ENCODE data around the gene WWC1.

DNA sequence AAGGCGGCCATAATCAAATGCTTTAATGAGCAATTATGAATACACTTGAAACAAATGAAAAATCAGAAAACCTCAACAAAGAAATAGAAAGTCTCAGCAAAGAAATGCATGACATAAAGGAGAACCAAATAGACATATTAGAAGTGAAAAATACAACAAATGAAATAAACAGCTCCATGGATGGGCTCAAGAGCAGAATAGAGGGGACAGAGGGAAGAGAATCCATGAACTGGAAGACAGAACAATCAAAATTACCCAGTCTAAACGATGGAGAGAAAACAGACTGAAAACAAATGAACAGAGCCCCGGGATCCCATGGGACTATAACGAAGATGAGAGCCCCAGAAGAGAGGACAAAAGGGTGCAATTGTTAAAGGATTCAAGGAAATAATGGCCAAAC, 6.6 kb upstream of the WWC1 start:
- TF ChIP-seq, protein P1, sequence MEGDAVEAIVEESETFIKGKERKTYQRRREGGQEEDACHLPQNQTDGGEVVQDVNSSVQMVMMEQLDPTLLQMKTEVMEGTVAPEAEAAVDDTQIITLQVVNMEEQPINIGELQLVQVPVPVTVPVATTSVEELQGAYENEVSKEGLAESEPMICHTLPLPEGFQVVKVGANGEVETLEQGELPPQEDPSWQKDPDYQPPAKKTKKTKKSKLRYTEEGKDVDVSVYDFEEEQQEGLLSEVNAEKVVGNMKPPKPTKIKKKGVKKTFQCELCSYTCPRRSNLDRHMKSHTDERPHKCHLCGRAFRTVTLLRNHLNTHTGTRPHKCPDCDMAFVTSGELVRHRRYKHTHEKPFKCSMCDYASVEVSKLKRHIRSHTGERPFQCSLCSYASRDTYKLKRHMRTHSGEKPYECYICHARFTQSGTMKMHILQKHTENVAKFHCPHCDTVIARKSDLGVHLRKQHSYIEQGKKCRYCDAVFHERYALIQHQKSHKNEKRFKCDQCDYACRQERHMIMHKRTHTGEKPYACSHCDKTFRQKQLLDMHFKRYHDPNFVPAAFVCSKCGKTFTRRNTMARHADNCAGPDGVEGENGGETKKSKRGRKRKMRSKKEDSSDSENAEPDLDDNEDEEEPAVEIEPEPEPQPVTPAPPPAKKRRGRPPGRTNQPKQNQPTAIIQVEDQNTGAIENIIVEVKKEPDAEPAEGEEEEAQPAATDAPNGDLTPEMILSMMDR (IDR thresholded peaks at IDR 0.05; ENCODE audit: low read length) = no peak
- TF ChIP-seq EZH2 (IDR thresholded peaks at IDR 0.05; ENCODE audit: borderline replicate concordance, low read length) = no peak
